Measurements from ENCODE around the gene IGF2R. TPM values are rescaled to one million over a fixed set of nuclear protein-coding genes. Genes with fewer than 3 reads are reported as not detected.

The IGF2R gene
- total RNA-seq, 2 donors from 2014 or later: 50.8 TPM

DNA sequence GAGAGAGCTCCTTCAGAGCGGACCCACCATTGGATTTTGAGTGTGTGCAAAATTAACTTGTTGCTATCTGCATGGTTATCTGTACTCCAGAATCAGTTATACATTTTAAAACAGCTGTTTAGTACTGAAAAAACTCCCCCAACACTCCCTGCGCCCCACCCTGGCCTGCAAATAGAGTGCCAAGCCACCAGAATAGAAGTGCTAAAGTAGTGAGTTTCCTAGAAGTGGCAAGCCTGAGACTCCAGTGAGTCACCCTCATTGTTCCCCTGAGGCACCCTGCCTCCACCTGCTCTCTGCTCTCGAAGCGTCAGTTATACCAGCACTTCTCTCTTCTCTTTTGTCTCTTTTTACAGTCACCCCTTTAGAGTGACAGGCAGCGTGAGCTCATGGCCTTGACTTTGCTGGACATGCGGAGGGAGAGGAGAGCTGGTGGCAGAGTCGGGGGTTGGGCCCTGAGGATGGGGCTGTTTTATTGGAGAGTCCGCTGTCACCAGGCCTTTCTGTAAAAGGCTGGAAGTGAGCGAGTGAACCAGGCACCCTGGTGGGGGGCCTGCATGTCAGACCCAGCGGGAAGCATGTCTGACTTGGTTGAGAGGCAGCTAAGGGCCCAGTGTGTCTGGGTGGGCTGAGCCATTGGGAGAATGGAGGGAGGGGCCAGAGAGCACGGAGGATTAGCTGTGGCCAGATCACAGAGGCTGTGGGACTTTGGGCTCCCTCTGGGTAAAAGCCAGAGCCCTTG is 10.4 kb downstream of the IGF2R start:
- intact Hi-C loops (cut with DNase I): no loop called here
- 66 to 70% methylated on average over 11 of the region's 11 CpGs for WGBS, 2 donors
- Histone ChIP-seq H3K36me3 (replicated peaks in 1 of 2; ENCODE audit: insufficient read depth in 1 of 2, low read depth in 2 of 2) (no peaks in the 10 kb centered on the region), H3K4me1 (peaks cover 78% of the 10 kb centered on the region), H3K27me3 (no peaks in the 10 kb centered on the region), H3K27ac (peak overlapping the region; percentile 60 to 77 (median 67)), H3K4me3 (no peak overlapping the region), H3K9me3 (no peaks in the 10 kb centered on the region)
- peak in 2 of 4 donors; percentile 44 to 56 for DNase-seq
- TF ChIP-seq, protein P1, sequence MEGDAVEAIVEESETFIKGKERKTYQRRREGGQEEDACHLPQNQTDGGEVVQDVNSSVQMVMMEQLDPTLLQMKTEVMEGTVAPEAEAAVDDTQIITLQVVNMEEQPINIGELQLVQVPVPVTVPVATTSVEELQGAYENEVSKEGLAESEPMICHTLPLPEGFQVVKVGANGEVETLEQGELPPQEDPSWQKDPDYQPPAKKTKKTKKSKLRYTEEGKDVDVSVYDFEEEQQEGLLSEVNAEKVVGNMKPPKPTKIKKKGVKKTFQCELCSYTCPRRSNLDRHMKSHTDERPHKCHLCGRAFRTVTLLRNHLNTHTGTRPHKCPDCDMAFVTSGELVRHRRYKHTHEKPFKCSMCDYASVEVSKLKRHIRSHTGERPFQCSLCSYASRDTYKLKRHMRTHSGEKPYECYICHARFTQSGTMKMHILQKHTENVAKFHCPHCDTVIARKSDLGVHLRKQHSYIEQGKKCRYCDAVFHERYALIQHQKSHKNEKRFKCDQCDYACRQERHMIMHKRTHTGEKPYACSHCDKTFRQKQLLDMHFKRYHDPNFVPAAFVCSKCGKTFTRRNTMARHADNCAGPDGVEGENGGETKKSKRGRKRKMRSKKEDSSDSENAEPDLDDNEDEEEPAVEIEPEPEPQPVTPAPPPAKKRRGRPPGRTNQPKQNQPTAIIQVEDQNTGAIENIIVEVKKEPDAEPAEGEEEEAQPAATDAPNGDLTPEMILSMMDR (IDR thresholded peaks at IDR 0.05): no peak
- no peak for TF ChIP-seq POLR2A (IDR thresholded peaks at IDR 0.05)
- ATAC-seq: peak; percentile 30

DNA sequence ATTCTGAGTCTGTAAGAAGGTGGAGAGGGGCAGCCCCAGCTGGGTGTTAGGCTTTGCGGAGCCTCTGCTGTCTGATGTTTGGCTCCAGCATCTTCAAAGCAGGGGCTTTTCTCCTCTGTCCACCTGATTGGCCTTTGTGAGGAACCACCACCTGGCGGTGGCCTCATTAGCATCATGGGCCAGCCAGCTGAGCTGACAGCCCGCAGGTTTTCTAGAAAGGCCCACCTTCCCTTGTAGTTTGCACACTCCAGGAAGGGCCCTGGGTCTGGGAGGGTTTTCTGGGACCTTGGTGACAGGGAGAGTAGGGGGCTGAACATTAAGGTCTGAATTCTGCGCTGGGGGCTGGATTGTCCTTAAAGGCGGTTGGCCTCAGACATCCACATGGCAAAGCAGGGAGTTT is 11.6 kb downstream of the IGF2R start:
- peak overlapping the region in 3 of 4 donors; percentile 73 to 86 (median 75) for H3K27ac ChIP-seq
- WGBS, 2 donors: 76 to 100% methylated on average over 2 to 5 of the region's 5 CpGs

DNA sequence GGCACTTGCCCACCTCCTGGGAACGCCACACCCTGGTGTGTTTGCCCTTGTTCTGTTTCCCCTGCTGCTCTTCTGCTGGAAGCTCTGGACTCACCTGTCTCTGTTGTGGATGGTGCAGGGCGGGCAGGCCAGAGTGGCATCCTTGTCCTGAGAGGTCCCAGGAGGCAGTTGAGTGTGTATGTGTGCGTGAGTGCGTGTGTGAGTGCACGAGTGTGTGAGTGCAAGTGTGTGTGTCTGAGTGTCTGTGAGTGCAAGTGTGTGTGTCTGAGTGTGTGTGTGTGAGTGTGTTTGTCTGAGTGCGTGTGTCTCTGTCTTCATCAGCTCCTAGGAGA is 12.2 kb downstream of the IGF2R start:
- Histone ChIP-seq H3K9me3 (no peaks in the 10 kb centered on the region), H3K27me3 (no peaks in the 10 kb centered on the region), H3K4me1 (peaks cover 90% of the 10 kb centered on the region), H3K4me3 (no peak overlapping the region), H3K27ac (peak overlapping the region; percentile 73 to 88 (median 80)), H3K36me3 (replicated peaks in 1 of 2; ENCODE audit: insufficient read depth in 1 of 2, low read depth in 2 of 2) (no peaks in the 10 kb centered on the region)
- no peak for ATAC-seq
- 88 to 89% methylated on average over 3 to 6 of the region's 6 CpGs for WGBS, 2 donors
- DNase-seq: no peak
- intact Hi-C loops (cut with DNase I): loop anchor here (10.0 kb wide), 1 partner anchor 54 kb away; no protein-coding TSS in a partner anchor
- TF ChIP-seq, protein P1 (IDR thresholded peaks at IDR 0.05): no peak
- no peak for TF ChIP-seq POLR2A (IDR thresholded peaks at IDR 0.05)

More for the DNA sequence above, 11.6 kb downstream of the IGF2R start:
- no peaks in the 10 kb centered on the region for H3K36me3 ChIP-seq (replicated peaks in 1 of 2; ENCODE audit: insufficient read depth in 1 of 2, low read depth in 2 of 2)
- intact Hi-C loops (cut with DNase I): loop anchor here (10.0 kb wide), 1 partner anchor 54 kb away; no protein-coding TSS in a partner anchor
- TF ChIP-seq, protein P1 (IDR thresholded peaks at IDR 0.05): no peak
- no peak for TF ChIP-seq POLR2A (IDR thresholded peaks at IDR 0.05)
- ATAC-seq (no peak), DNase-seq (no peak)
- no peak overlapping the region for H3K4me3 ChIP-seq
- H3K4me1 ChIP-seq: peaks cover 84% of the 10 kb centered on the region
- no peaks in the 10 kb centered on the region for H3K9me3 ChIP-seq
- no peaks in the 10 kb centered on the region for H3K27me3 ChIP-seq

DNA sequence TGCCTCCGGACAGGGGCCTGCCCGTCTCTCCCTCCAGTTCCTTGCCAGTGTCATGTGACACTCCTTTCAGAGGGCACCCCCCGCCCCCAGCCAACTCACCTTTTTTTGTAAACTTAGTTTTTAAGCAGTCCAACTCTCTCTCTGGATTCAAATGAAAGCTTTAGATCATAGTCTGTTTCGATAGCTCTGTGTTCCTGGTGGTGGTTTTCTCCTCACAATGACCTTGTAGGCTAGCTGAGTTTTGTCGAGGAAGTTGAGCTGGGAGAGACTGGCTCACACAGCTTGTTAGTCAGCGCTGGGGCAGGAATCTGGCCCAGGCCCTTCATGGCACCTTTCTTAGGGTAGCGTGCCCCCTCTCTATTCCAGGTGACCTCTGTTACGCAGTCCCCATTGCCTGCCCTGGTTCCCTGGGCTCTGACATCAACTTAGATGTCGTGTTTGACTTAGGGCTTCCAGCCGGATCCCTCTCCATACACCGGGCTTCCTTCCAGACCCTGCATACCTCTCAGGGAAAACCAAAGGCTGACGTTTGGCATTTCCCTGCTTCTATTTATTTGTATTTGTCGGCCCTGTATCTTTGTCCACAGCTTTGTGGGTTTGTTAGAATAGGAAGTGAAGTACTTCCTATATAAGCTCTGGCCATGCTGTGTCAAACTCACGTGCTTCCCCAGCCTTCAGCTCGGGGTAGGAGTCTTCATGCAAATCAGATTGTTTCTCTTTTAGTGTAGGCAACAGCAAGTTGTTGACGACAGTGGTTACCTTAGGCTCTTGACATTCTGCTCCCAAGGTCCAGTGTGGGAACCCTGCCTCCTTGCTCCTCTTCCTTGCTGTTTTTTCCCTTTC is 12.7 kb downstream of the IGF2R start:
- DNase-seq: peak; percentile 43 to 62 (median 56)

More for the DNA sequence above, 12.7 kb downstream of the IGF2R start:
- H3K4me3 ChIP-seq: no peak overlapping the region
- H3K27me3 ChIP-seq: no peaks in the 10 kb centered on the region
- 17 to 18% methylated on average over 14 to 16 of the region's 16 CpGs for WGBS, 2 donors
- H3K27ac ChIP-seq: peak overlapping the region; percentile 73 to 88 (median 80)
- H3K36me3 ChIP-seq (replicated peaks in 1 of 2; ENCODE audit: insufficient read depth in 1 of 2, low read depth in 2 of 2): no peaks in the 10 kb centered on the region
- peaks cover 92% of the 10 kb centered on the region for H3K4me1 ChIP-seq
- intact Hi-C loops (cut with DNase I): loop anchor here (10.0 kb wide), 1 partner anchor 53 kb away; no protein-coding TSS in a partner anchor
- no peaks in the 10 kb centered on the region for H3K9me3 ChIP-seq
- ATAC-seq: peak; percentile 65
- peak in 2 of 3 donors; percentile 26 to 27 for TF ChIP-seq POLR2A (IDR thresholded peaks at IDR 0.05)
- TF ChIP-seq, protein P1 (IDR thresholded peaks at IDR 0.05): no peak
